Stomach (tissue), 4 donors: ENCODE results near the gene HECTD4.

ENCODE experiments used
- CTCF ChIP-seq, 7 experiments: fragments of 450-650 bp in 4 of 7; fragments of 200-600 bp in 3 of 7; sonication (generic) in 3 of 7; IDR thresholded peaks; one replicate each; pipeline ENCODE4 v1.5.1; 2016 to 2019; ENCODE audit warnings: antibody characterized with exemption in 7 of 7, control low read depth in 2 of 7, mild to moderate bottlenecking in 1 of 7
- POLR2A ChIP-seq, 4 donors: fragments of 450-650 bp; IDR thresholded peaks; one replicate each; pipeline ENCODE4 v1.6.1; 2016; ENCODE audit warnings: antibody characterized with exemption in 4 of 4, control low read depth in 2 of 4, mild to moderate bottlenecking in 1 of 4, moderate library complexity in 1 of 4

DNA sequence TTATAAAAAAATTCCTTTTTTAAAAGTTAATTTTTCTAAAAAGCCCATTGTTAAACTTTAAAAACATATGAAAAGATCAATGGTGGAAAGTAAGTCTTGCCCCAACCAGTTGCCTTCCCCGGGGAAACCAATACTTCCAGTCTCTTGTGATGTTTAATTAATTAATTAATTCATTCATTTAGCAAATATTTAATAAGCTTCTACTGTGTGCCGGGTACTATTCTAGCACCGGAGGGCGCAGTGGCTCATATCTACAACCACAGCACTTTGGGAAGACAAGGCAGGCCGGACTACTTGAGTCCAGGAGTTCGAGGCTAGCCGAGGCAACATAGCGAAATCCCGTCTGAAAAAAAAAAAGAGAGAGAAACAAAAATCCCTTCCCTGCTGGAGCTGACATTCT lies 87.4 kb downstream of the HECTD4 start:
- TF ChIP-seq CTCF (IDR thresholded peaks at IDR 0.05) (no peak), POLR2A (IDR thresholded peaks at IDR 0.05) (no peak)
